GM12892 (cell line): Measurements from ENCODE around the gene ONECUT1.

Experiments used
- POLR2A ChIP-seq: IDR thresholded peaks from 2 replicates; pipeline ENCODE4 v1.6.1; 2011; ENCODE audit warnings: low read depth, low read length, control low read depth
- POLR2AphosphoS5 ChIP-seq: IDR thresholded peaks from 2 replicates; pipeline ENCODE4 v1.6.1; 2011; ENCODE audit warnings: low read depth, low read length, control low read depth

- TF ChIP-seq POLR2AphosphoS5 (no peak), POLR2A (no peak)
Measured at GRCh38 chr15:52783191-52783829, 6.8 kb downstream of the ONECUT1 start.
